Measurements from ENCODE around the gene ADGRL3.
A peak's percentile ranks its signal among the peaks of the same experiment; 100 is the strongest.

The ADGRL3 gene

DNA sequence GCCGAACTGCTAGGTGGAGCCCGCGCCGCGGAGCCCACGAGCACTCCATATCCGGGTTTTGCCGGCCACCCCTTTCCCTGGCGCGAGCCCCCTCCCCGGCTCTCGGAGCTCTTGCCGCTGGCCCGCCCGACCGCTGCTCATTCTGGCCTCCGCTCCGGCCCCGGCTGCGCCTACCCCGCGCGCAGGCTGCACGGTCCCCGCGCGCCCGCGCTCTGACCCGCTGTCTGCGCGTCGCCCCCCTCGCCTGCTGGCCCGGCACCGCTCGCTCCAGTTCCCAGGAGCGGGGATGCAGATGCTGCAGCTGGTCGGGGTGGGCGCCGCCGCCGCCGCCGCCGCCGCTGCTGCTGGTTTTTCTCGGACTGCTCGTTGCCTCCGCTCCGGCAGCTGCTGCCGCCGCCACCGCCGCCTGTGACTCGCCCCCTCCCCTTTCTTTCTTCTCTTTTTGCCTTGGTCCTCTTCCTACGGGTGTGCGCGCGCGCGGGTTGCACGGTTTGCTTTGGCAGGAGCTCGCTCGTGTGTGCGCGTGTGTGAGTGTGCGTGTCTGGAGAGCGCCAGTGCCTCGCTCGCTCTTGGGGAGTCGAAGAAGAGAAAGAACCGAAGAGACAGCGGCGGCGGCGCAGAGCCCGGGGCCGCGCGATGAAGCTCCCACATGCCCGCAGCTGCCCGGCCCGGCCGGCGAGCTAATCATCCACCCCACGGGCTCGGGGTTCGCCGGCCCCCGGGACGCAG is at the start of gene ADGRL3:
Gene ADGRL3 (plus strand): TSS at position 140 of the 729 bp plus-strand sequence.
- peak within 1 kb of the TSS; percentile 72 for H3K4me3 ChIP-seq (ENCODE audit: low read depth, low read length)

DNA sequence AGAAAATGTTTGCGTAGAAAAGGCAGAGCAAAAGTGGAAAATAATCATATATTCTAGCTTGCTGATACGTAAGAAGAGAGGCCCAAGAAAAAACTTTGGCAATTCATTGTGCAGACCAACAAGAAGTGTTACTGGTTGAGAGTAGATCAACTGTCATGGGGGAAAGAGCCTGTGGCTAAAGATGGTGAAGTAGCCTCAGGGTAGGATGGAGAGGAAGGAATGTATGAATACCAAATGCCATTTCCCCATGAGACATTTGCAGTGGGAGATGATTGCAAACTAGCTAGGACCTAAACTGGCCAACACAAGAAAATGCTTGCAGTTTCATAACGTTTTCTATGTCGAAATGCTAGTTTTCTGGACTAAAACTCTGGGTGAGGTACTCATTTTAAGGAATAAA is 47.7 kb upstream of the ADGRL3 start:
- H3K4me3 ChIP-seq (ENCODE audit: low read depth, low read length) = no peak overlapping the region

DNA sequence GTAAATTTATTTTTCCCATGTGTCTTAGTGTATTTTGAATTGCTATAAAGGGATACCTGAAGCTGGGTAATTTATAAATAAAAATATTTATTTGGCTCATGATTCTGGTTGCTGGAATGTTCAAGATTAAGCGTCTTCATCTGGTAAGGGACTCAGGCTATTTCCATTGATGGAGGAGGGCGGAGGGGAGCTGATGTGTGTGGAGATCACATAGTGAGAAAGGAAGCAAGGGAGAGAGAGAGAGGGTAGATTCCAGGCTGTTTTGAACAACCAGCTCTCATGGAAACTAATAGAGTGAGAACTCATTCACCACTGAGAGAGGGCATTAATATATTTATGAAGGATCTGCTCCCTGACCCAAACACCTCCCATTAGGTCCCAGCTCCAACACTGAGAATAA is 39.6 kb upstream of the ADGRL3 start:
- H3K4me3 ChIP-seq (ENCODE audit: low read depth, low read length) = no peak overlapping the region

DNA sequence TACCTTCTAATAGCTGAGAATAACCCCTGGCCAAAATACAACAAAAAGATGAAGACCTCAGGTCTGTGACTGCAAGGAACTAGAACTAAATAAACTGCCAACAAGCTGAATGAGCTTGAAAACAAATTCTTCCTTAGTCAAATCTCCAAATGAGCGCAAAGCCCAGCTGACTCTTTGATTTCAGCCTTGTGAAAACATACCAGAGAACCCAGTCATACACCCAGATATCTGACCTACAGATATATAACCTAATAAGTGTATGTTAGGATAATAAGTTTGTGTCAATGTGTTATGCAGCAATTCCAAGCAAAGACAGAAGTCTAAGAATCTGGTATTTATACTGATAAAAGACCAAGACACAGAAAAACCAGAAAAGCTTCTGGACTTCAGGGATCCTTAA is 38.0 kb upstream of the ADGRL3 start:
- H3K4me3 ChIP-seq (ENCODE audit: low read depth, low read length) = no peak overlapping the region

DNA sequence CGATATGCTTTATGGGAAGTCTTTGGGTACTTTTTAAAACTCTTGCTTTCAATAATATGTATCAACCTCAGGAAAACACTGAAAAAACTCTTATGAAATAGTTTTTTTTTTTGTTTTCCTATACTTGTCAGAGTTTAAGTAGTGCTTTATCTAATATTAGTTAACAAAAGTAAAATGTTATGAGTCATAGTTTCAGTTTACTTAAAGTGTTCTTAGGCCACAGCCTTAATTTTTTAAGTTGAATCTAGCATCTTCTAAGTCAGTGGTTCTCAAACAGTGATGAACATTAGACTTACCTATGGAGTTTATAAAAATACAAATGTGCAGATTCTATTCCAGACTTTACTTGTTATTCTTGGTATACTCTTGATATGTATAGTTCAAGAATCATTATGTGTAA is 26.3 kb upstream of the ADGRL3 start:
- H3K4me3 ChIP-seq (ENCODE audit: low read depth, low read length) = no peak overlapping the region

DNA sequence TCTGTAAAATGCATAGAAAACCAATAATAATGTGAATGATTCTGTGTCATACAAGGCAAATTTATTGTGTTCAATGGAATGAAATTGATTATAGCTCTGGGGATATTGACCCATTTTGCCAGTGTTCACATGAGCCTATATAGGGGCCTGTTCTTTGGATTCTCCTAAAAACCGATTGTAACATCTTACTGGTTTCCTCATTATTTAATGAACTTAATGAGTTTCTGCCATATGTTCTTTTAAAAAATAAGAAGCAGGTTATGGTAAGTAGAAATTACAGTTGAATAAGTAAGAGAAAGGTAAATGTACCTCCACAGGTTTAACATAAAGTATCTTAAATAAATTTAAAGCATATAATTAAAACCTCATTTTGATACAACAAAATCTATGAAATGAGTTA is 24.6 kb upstream of the ADGRL3 start:
- H3K4me3 ChIP-seq (ENCODE audit: low read depth, low read length) = no peak overlapping the region

DNA sequence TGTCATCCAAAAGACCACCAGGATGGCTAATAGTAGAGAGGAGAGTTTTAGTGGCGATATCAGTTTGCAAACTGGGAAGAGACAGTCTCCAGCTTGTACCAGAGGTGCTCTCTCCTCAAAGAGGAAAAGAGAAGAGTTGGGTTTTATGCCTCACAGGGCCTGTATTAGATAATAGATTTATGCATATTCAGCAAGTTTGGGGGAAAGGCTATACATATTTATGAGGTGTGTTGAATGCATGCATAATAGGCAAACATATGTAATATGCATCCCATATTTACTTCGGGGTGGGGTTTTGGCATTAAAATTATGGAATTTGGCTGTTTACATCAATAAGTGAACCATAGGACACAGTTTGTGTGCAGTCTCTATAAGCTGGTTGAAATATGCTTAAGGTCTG is 22.8 kb upstream of the ADGRL3 start:
- H3K4me3 ChIP-seq (ENCODE audit: low read depth, low read length) = no peak overlapping the region

DNA sequence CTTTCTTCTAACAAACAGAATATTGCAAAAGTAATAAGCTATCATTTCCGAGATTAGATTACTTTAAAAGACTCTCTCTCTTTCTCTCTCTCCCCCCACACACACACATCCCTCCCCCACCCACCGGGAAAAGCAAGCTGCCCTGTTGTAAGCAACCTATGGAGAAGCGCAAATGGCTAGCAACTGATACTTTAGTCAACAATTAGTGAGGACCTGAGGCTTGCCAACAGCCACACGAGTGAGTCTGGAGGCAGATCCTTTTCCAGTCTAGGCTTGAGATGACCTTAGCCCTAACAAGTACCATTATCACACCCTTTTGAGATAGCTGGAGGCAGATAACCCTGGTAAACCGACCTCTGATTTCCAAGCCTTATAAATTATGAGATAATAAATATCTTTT is 19.7 kb upstream of the ADGRL3 start:
- H3K4me3 ChIP-seq (ENCODE audit: low read depth, low read length) = no peak overlapping the region

DNA sequence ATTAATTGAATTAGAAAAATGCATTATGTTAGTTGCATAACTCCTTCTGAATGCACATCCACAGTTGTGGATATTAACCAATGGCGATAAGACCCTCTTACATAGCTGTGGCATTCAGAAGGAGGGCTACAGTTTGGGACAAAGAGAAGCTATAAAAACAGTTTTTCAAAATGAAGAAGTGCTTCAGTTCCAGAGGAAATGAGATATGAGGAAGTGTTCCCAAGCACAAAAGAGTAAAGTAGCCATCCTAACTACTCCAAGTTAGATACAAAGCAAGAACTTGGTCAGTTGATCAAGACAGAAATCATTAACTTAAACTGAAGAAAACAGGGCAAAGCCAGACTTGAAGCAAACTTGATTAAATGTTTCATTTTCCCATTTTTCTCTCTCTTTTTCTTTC is 17.2 kb upstream of the ADGRL3 start:
- H3K4me3 ChIP-seq (ENCODE audit: low read depth, low read length) = no peak overlapping the region

DNA sequence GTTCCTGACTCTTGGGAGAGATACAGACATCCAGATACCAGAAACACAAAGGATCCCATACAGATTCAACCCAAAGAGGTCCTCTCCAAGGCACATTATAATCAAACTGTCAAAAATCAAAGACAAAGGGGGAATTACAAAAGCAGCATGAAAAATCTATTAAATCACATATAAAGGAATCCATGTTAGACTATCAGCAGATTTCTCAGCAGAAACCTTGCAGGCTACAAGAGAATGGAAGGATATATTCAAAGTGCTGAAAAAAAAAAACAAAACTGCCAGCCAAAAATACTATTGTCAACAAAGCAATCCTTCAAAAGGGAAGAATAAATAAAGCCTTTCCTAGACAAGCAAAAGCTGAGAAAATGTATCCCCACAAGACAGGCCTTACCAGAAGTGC is 14.8 kb upstream of the ADGRL3 start:
- no peak overlapping the region for H3K4me3 ChIP-seq (ENCODE audit: low read depth, low read length)

DNA sequence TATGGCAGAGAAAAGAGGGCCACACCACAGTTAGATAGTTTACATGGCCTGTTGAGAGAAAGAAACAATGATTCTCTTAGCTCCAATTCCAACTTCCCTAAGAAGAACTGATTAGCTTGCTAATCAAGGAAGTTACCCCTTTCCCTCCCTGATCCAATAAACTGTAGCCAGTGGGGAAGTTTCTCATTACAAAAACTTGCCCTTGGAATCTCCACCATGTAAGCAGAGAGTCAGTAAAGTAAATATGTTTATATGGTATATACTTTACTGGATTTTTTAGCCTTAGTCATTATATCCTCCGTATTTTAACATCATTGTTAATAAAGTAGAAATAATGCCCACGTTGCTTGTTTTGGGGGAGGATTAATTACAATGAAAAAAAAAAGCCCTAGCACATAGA is 7.7 kb upstream of the ADGRL3 start:
- H3K4me3 ChIP-seq (ENCODE audit: low read depth, low read length) = no peak overlapping the region

DNA sequence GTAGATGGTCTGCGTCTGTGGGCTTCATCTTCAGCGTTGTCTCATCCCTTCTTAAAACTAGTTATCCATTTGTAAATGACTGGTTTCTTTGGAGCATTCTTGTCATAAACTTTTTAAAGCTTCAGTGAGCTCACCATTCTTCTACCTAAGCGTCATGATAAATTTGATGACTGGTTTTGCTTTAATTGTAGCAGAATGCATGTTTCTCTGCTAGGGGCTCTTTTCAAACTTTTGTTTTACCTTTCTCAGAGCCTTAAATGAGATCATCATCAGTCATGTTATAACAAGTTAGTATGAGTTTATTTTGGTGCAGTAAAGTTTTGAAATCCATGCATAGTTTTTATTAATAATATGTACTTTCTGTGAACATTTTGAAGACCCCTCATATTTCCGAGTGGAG is 6.3 kb upstream of the ADGRL3 start:
- H3K4me3 ChIP-seq (ENCODE audit: low read depth, low read length) = no peak overlapping the region

DNA sequence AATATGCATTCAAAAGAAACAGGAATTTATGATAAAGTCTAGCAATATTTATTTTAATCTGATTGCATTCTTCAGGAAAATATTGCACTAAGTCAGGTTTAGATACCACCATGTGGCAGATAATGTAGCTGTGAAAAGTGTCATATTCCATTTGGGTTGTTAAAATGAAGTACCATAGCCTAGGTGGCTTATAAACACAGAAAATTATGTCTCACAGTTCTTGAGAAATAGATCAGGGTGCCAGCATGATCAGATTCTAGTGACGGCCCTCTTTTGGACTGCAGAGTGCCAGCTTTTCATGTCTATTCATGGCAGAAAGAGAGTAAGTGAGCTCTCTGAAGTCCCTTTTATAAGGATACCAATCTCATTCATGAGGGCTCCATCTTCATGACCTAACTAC is 5.6 kb upstream of the ADGRL3 start:
- H3K4me3 ChIP-seq (ENCODE audit: low read depth, low read length) = no peak overlapping the region

DNA sequence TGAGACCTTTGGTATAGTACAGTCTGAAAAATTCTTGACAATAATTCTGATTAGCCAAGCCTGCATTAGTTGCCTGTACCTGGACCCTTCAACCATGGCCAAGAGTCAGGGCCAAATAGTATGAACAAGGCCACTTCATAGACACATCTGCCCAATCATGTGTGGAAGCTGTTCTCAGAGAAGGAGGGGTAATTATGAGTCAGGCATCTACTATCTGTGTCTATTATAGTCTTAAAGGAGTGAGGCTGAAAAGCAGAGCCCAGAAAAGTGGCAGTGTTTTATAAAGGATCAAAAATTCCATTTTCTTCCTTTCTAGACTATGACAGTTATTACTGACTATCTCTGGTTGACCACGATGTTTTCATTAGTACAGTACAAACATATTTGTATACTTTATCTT is 5.0 kb upstream of the ADGRL3 start:
- no peak overlapping the region for H3K4me3 ChIP-seq (ENCODE audit: low read depth, low read length)

DNA sequence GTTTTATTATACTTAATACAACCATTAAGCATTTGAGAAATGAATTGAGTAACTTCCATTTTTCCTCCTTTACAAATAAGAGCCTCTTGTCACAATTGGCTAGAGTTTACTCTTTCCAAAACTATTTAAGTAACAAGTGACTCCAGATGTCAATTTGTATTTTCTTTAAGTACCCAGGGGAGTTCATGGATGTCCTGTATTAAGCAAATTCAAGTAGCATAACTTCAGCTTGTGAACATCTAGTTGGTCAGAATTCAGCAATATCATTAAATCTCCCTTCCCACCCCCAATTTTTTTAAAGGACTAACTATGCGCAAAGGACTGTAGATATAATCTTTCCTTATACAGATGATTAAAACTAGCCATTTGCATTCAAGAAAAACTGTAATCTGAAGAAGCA is 1.4 kb upstream of the ADGRL3 start:
- H3K4me3 ChIP-seq (ENCODE audit: low read depth, low read length) = no peak overlapping the region

DNA sequence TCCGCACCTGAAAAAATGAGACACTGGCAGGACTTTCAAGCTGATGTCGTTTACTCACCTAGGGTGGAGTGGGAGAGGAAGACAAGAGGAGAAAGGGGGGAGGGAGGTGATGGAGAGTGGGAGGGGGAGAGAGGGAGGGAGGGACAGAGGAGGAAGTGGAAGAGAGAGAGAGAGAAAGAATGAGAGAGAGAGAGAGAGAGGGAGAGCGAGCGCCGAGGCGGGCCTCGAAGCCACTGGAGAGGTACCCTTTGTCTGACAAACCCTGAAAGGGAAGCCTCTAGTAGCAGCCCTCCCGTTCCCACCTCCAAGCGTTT is 296 bp upstream of the ADGRL3 start:
- H3K4me3 ChIP-seq (ENCODE audit: low read depth, low read length) = peak overlapping the region; percentile 72

DNA sequence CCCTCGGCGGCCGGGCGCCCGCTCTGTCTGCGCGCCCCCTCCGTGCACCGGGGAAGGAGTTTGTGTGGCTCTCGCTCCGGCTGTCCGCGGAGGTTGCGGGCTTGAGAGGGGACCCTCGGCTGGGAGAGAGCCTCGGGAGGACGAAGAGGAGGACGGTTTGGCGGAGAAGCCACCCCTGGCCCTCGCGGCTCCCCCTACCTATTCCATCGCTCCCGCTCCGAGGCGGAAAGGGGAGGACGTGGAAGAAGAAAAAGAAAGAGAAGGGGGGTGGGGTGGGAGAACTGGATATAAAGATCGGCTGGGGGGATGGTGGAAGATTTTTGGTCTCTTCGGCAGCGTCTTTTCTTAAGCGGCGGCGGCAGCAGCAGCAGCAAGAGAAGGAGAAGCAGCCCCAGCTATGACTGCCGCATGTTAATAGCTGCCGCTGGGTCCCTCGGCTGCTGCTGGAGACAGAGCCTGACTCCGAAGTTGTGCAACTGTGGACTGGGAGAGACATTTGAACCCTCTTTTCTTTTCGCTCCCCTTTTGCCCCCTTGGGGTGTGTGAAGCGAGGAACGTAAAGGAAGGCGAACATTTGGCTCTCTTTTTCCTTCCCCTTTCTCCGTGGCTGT is 895 bp downstream of the ADGRL3 start:
- H3K4me3 ChIP-seq (ENCODE audit: low read depth, low read length) = peak overlapping the region; percentile 72

DNA sequence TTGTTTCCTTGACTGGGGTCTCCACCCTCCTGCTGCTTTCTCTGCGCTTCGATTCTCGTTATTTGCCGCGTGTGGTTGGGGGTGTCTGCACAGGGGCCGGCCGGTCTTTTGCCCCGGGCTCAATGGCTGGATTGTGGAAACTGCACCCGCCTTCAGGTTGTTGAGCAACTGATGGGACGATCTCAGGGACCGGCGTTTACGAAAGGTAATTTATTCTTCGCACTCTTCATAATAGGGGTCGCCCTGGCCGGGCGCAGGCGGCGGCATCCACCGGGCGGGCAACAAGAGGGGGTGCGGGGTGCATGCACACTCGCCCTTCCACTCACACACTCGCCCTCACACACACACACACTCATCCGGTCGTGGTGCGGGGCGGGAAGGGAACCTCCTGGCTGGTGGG is 1.4 kb downstream of the ADGRL3 start:
- H3K4me3 ChIP-seq (ENCODE audit: low read depth, low read length) = peak overlapping the region; percentile 72

DNA sequence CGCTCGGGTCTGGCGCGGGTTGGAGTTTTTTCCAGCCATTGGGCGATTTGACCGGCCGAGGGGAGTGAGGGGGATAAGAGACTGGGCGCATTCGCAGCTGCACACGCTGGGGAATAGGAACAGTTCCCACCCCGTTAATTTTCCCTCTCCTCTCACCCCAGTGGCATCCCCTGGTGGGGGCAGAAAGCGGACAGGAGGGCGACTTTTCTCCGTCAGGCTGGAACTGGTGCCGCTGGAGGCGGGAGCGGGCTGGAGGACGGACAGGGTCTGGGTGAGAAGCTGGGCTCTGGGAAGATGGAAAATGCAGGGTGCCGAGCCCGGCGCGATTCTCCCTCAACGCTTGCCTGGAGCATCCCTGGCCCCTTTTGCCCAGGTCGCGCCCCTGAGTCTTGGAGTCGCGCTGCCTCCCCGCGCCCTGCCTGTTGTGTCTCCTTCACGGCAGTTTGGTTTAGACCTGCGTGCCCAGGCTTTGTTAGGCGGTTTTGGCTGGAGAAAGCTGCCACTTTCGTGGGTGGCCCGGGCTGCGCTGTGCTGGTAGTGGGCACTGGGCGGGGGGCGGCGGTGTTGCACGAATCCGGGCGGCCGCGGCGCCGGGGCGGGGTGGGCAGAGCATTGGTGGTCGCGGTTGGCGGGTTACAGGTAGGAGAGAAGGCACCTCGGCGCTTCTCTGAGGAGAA is 2.0 kb downstream of the ADGRL3 start:
- peak overlapping the region; percentile 72 for H3K4me3 ChIP-seq (ENCODE audit: low read depth, low read length)

DNA sequence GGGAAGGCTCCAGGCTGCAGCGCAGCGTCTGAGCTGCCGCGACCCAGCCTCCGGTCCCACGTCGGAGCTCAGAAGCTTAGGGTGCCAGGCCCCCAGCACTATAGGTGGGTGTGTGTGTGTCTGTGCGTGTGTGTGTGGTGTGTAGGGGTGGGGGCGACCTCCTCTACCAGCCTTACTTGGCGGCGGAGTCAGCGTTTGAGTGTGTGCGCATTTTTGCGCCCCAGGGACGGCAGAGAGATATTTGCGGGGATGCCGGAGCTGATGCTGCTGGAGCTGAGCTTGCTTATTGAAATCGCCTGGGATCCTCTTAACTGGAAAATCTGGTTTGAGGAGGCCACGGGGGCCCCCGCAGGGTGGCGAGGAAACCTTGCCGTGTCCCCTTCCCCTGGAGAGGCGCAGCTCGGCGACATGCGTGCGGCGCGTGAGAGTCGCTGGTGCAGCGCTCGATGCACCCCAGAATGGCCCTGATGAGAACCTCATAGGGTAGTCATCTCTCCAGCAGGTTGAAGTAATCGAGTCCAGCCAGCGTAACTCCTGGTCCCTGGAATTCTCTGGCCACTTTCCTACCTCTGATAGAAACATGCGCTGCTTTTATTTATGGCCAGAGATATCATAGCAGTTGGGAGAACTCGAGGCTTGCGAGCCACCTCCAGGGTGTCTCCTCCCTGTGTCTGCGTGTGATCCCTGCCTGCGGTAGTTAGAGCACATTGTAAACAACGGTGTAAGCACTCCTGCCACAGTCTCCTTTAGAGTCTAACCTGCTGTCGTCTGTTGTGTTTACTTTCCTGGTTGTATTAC is 2.7 kb downstream of the ADGRL3 start:
- H3K4me3 ChIP-seq (ENCODE audit: low read depth, low read length) = peak overlapping the region; percentile 72

DNA sequence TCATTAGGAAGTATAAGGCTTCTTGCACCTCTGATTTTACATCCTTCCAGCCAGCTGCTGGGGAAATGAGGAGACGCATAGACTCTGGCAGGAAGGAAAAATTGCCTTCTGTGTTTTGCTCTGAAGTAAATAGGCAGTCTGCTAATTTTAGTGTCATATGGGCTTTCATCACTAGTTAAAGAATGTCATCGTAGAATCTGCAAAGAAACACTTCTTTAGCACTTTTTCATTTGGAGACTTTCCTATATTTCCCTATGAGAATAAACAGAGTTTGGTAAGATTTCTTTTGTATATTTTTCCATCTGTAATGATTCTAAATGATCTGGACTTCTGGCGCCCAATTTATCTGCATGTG is 3.3 kb downstream of the ADGRL3 start:
- no peak overlapping the region for H3K4me3 ChIP-seq (ENCODE audit: low read depth, low read length)

All from iPS-11a (cell line).